HG02588 (cell line): Measurements from ENCODE around the gene GET4.

ENCODE experiments used
- ATAC-seq: cut with Tn5 transposase; IDR thresholded peaks from one replicate; pipeline ENCODE4 v1.9.1; 2021; ENCODE audit warnings: mild to moderate bottlenecking, moderate library complexity; ENCODE audit not compliant: unreplicated experiment

GET4 gene

DNA sequence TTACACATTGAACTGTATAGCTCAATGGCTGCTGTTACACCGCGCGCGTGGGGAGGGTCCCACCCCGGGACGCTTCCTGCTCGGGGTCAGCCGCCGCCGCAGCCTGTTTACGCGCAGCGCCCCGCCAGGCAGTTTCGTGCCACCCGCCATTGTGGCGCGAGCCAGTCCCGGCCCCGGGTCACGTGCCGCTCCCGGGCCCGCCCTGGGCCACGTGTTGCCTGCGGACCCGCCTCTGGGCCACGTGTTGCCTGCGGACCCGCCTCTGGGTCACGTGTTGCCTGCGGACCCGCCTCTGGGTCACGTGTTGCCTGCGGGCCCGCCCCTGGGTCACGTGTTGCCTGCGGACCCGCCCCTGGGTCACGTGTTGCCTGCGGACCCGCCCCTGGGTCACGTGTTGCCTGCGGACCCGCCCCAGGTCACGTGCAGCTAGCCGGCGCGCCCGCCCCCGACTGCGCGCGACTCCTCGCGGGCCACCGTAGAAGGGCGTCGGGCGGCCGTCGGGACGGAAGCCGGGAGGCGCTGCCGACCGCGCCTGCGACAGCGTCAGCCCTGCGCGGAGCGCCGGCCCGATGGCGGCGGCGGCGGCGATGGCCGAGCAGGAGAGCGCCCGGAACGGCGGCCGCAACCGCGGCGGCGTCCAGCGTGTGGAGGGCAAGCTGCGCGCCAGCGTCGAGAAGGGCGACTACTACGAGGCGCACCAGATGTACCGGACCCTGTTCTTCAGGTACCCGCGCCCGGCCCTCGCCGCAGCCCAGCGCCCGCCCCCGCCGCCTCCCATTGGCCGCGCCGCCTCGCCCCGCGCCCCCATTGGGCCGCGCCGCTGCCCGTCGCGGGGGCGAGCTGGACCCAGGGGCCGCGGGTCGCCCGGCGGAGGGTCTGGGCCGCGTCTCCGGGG is at the start of gene GET4:
TSS of gene GET4 (plus strand) at position 478 of the 895 bp plus-strand sequence. CDS start at position 570, 92 bp downstream.
- ATAC-seq = peak; percentile 72

GRCh38 chr7:828793-829561 is 47.4 kb upstream of the GET4 start:
- no peak for ATAC-seq

- no peak for ATAC-seq
Observed at GRCh38 chr7:830069-830468, 46.3 kb upstream of the GET4 start.

GRCh38 chr7:831596-832166 is 44.7 kb upstream of the GET4 start:
- ATAC-seq = peak; percentile 52

- peak; percentile 20 for ATAC-seq
Observed at GRCh38 chr7:832167-832967, 44.0 kb upstream of the GET4 start, which contains the start of gene SUN1. Gene SUN1 (plus strand): TSS chr7:832476. CDS start chr7:832525, 49 bp downstream.

GRCh38 chr7:832968-833424 is 43.4 kb upstream of the GET4 start:
- ATAC-seq = no peak

DNA sequence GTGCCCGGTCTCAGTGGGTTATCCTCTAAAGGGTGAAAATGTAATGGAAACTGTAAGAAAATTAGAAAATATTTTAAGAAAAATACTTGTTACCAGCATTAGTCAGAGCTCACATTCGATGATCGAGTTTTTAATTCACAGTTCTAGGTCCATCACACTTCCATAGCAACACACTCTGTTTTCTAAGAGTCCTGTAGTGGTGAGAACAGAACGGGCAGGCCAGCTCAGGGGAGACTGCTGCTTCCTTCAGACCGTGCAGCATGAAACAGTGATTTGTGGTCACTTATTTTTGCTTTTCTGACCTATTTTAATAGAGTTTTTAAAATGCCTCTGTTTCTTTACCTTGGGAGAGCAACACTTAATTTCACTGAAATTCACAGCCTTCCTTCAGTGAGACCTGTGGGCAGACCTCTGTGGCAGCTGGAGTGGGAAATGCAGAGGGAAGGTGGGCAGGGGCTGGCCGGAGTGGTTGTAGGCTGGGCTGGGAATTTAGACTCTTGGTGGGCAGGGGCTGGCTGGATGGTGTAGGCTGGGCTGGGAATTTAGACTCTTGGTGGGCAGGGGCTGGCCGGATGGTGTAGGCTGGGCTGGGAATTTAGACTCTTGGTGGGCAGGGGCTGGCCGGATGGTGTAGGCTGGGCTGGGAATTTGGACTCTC is 42.6 kb upstream of the GET4 start:
- ATAC-seq = no peak

DNA sequence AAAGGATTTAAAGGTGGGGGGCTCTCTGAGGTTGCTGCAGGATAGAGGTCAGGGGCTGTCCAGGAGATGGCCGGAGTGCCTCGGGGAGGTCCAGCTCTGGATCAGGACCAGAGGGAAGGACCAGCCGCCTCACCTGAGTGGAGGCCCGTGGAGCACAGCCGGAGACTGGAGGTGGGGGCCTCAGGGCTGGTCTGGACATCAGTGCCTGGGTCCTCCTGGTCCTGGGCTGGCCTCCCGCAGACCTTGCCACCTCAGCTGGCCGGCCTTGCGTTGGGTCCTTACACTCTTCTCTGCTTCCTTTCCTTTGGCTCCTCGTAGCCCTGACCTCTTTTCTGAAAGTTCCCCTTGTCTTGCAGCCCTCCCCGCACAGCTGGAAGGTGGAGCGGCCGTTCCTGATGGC is 42.1 kb upstream of the GET4 start:
- ATAC-seq = no peak

DNA sequence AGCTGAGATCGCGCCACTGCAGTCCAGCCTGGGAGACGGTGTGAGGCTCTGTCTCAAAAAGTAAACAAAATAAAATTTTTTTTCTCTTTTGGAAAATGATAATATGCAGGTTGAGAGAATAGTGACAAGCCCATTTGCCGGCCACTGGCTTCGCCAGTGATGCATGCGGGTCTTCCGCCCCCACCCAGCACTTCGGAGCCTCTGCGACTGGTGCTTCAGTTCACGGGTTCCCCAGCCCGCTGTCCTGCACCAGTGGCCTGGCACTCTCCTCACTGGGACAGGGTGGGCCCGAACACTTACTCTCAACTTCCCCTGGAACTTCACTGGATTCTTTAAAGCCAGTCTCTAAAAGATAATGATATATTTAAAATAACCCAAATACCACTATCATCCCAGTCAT is 41.3 kb upstream of the GET4 start:
- no peak for ATAC-seq

GRCh38 chr7:835485-836401 is 40.6 kb upstream of the GET4 start:
- no peak for ATAC-seq

DNA sequence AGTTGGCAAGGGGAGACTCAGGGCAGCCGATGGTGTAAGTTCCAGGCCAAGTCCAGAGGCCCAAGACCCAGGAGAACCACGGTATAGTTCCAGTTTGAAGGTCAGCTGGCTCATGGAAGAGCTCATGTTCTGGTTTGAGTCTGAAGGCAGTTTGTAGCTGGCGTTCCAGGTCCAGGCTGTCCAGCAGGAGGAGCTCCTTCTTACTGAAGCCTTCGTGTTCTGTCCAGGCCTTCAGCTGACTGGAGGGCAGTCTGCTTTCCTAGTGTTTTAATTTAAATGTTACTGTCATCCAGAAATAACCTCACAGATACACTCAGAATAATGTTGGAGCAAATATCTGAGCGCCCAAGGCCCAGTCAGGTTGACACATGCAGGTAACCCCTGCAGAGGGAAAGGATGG is 39.9 kb upstream of the GET4 start:
- ATAC-seq = no peak

DNA sequence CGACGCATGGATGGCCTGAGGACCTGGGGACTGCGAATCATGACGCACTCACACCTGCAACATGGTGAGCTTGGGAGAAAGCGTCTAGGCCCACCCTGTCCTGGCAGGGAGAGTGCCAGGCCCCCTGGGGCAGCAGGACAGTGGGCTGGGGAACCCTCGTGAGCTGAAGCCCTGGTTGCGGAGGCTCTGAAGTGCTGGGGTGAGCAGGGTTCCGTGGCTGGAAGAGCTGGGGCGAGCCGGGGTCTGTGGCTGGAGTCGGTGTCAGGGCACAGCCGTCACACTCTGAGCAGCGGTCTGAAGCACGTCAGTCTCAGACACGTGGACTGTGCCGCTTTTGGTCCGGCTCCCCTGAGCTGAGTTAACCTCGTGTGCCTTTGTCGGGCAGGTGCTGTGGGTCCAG is 39.4 kb upstream of the GET4 start:
- no peak for ATAC-seq

- ATAC-seq = no peak
Observed at GRCh38 chr7:840001-840600, 36.3 kb upstream of the GET4 start.

DNA sequence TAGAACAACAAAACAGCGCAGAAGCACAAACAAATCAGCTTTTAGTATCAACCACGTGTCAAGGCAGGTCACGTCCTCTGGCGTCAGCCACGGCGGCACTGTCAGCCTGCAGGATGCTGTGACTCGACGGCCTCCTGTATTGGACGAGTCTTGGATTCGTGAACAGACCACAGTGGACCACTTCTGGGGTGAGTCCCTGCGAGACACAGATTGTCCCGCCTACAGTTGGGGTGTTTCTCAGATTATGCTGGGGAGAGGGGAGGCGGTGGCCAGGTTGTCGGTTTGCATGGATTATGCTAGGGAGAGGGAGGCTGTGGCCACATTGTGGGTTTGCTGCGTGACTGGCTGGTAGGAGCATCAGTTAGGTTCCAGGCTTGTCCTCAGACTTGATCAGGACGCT is 34.4 kb upstream of the GET4 start:
- no peak for ATAC-seq

DNA sequence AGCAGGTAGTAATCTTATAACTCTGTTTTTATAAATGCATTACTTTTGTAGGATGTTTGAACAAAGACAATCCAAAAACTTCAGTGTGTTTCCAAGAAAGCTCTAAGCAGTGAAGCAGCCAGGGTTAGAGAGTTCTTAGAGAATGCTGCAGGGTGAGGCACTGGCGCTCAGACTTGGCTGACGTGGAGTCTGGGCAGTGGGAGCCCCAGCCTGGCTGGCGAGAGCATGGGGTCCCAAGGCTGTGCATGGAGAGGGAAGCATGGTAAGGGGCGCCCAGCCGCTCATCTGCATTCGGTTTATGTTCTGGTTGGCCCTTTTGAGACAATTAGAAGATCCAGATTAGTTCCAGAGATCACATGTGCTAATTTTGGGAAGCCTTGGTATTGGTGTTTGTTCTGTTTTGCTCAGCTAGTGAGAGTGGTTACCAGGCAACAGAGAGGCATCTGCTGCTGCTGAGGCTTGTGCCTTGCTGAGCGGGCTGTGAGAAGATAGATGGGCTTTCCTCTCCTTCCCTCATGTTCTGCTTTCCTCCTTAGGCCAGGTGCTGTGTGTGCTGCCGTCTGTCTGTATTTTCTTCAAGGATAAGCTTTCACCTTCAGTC is 33.8 kb upstream of the GET4 start:
- no peak for ATAC-seq

DNA sequence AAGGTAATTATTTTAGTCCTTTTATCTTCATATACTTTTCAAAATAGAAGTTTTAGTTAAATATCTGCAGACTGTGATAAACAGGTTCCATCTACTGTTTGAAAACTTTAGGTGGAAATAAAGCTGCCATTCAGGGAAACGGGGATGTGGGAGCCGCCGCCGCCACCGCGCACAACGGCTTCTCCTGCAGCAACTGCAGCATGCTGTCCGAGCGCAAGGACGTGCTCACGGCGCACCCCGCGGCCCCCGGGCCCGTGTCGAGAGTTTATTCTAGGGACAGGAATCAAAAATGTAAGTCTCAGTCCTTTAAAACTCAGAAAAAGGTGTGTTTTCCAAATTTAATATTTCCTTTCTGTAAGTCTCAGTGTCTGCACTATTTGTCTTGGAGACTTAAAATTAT is 33.1 kb upstream of the GET4 start:
- ATAC-seq = no peak

GRCh38 chr7:844043-844442 is 32.3 kb upstream of the GET4 start:
- no peak for ATAC-seq

DNA sequence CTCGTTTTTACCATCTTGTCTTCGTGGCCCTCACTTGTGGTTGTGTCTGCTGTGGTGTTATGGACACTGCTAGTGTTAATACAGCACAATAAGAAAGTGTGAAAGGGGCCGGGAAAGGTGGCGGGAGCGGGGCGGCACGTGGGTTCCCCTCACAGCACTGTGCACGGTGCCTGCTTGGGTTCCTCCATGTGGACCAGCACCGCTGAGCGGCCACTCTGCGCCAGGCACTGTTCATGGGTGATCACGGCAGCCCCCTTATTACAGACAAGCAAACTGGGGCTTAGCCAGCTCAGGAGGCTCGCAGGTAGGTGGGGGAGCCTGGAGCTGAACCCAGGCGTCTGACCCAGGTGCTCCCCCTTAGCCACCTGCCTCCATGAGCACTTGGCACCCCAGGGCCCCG is 31.8 kb upstream of the GET4 start:
- ATAC-seq = no peak
